ENCODE data around the gene IFNAR2. TPM values are rescaled to one million over a fixed set of nuclear protein-coding genes. Genes with fewer than 3 reads are reported as not detected.

IFNAR2 gene
- total RNA-seq, 1 donor from 2014 or later, result 23.3 TPM

DNA sequence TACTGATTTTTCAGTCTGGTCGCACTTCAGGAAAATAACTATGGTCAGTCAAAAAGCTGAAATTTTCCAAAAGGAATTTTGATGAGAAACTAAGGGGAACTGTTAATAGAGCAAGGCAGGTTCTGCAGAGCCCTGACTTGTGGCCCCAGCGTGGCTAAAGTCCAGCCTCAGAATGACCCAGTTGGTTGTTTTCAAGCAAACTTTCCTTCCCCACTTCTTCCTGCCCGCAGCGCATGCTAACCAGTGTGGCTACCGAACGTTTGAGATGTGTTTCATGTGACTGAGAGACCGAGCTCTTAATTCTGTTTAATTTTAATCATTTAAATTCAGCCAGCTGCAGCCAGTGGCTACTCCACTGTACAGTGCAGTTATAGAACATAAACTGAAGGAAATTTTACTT is 30.3 kb downstream of the IFNAR2 start:
- DNase-seq (ENCODE audit: low read depth), result no peak
- H3K27me3 ChIP-seq (ENCODE audit: insufficient read depth, low read length), result no peaks in the 10 kb centered on the region
- H3K4me1 ChIP-seq (ENCODE audit: insufficient read depth, low read length), result no peaks in the 10 kb centered on the region
- Mint-ChIP-seq H3K4me1 (ENCODE audit: low read depth, unreplicated experiment) (peaks cover 7% of the 10 kb centered on the region), H3K9me3 (ENCODE audit: unreplicated experiment) (peaks cover 3% of the 10 kb centered on the region), H3K27me3 (ENCODE audit: low read depth, unreplicated experiment) (no peaks in the 10 kb centered on the region), H3K4me3 (ENCODE audit: unreplicated experiment) (no peak overlapping the region), H3K36me3 (ENCODE audit: low read depth, unreplicated experiment) (peaks cover 33% of the 10 kb centered on the region), H3K27ac (ENCODE audit: unreplicated experiment) (no peak overlapping the region)
- no peak overlapping the region for H3K9ac ChIP-seq (ENCODE audit: low read length)
- no peak overlapping the region for H3K4me3 ChIP-seq (ENCODE audit: insufficient read depth, low read depth, low read length)
- H3K36me3 ChIP-seq (ENCODE audit: insufficient read depth, low read length), result peaks cover 6% of the 10 kb centered on the region
- H4K20me1 ChIP-seq (ENCODE audit: insufficient read depth, low read length), result peaks cover 6% of the 10 kb centered on the region
- no peak overlapping the region for H2AFZ ChIP-seq (ENCODE audit: low read depth, low read length)
- FAIRE-seq, result no peak
- no peak for TF ChIP-seq EZH2 (IDR thresholded peaks at IDR 0.05; ENCODE audit: insufficient read depth, low read length)
- TF ChIP-seq, protein P1, sequence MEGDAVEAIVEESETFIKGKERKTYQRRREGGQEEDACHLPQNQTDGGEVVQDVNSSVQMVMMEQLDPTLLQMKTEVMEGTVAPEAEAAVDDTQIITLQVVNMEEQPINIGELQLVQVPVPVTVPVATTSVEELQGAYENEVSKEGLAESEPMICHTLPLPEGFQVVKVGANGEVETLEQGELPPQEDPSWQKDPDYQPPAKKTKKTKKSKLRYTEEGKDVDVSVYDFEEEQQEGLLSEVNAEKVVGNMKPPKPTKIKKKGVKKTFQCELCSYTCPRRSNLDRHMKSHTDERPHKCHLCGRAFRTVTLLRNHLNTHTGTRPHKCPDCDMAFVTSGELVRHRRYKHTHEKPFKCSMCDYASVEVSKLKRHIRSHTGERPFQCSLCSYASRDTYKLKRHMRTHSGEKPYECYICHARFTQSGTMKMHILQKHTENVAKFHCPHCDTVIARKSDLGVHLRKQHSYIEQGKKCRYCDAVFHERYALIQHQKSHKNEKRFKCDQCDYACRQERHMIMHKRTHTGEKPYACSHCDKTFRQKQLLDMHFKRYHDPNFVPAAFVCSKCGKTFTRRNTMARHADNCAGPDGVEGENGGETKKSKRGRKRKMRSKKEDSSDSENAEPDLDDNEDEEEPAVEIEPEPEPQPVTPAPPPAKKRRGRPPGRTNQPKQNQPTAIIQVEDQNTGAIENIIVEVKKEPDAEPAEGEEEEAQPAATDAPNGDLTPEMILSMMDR (IDR thresholded peaks at IDR 0.05; ENCODE audit: insufficient read depth, low read depth, low read length), result no peak
- H3K9me3 ChIP-seq (ENCODE audit: insufficient read depth, low read depth, low read length), result no peaks in the 10 kb centered on the region
- no peaks in the 10 kb centered on the region for H3K79me2 ChIP-seq (ENCODE audit: insufficient read depth, low read length)
- H3K4me2 ChIP-seq (ENCODE audit: low read length), result no peak overlapping the region
- no peak overlapping the region for H3K27ac ChIP-seq (ENCODE audit: low read depth, low read length)

DNA sequence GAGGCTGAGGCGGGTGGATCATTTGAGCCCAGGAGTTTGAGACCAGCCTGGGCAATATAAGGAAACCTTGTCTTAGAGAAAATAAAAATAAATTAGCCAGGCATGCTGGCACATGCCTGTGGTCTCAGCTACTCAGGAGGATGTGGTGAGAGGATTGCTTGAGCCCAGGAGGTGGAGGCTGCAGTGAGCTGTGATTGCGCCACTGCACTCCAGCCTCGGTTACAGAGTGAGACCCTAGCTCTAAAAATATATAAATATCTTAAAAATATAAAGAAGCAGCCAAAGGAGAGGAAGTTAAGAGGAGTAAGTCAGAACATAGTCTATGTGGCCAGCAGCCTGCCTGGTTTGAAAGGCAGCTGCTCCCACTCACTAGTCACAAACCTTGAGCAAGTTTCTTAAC is 31.9 kb downstream of the IFNAR2 start:
- Mint-ChIP-seq H3K4me3 (ENCODE audit: unreplicated experiment) (no peak overlapping the region), H3K27me3 (ENCODE audit: low read depth, unreplicated experiment) (no peaks in the 10 kb centered on the region), H3K36me3 (ENCODE audit: low read depth, unreplicated experiment) (peaks cover 25% of the 10 kb centered on the region), H3K4me1 (ENCODE audit: low read depth, unreplicated experiment) (peaks cover 7% of the 10 kb centered on the region), H3K27ac (ENCODE audit: unreplicated experiment) (no peak overlapping the region), H3K9me3 (ENCODE audit: unreplicated experiment) (peaks cover 3% of the 10 kb centered on the region)
- no peak for TF ChIP-seq EZH2 (IDR thresholded peaks at IDR 0.05; ENCODE audit: insufficient read depth, low read length)
- TF ChIP-seq, protein P1 (IDR thresholded peaks at IDR 0.05; ENCODE audit: insufficient read depth, low read depth, low read length), result no peak
- Histone ChIP-seq H2AFZ (ENCODE audit: low read depth, low read length) (no peak overlapping the region), H3K9me3 (ENCODE audit: insufficient read depth, low read depth, low read length) (no peaks in the 10 kb centered on the region), H3K27ac (ENCODE audit: low read depth, low read length) (no peak overlapping the region), H3K36me3 (ENCODE audit: insufficient read depth, low read length) (peaks cover 6% of the 10 kb centered on the region), H3K4me2 (ENCODE audit: low read length) (no peak overlapping the region), H3K27me3 (ENCODE audit: insufficient read depth, low read length) (no peaks in the 10 kb centered on the region), H3K79me2 (ENCODE audit: insufficient read depth, low read length) (peaks cover under 1% of the 10 kb centered on the region), H4K20me1 (ENCODE audit: insufficient read depth, low read length) (peaks cover 6% of the 10 kb centered on the region), H3K4me3 (ENCODE audit: insufficient read depth, low read depth, low read length) (no peak overlapping the region), H3K9ac (ENCODE audit: low read length) (no peak overlapping the region), H3K4me1 (ENCODE audit: insufficient read depth, low read length) (peaks cover 5% of the 10 kb centered on the region)
- DNase-seq (ENCODE audit: low read depth) (peak; percentile 52), FAIRE-seq (no peak)

DNA sequence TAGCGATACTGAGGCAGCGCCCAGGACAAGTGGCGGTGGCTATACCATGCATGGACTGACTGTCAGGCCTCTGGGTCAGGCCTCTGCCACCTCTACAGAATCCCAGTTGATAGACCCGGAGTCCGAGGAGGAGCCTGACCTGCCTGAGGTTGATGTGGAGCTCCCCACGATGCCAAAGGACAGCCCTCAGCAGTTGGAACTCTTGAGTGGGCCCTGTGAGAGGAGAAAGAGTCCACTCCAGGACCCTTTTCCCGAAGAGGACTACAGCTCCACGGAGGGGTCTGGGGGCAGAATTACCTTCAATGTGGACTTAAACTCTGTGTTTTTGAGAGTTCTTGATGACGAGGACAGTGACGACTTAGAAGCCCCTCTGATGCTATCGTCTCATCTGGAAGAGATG is 33.2 kb downstream of the IFNAR2 start:
- Histone ChIP-seq H3K9me3 (ENCODE audit: insufficient read depth, low read depth, low read length) (no peaks in the 10 kb centered on the region), H3K79me2 (ENCODE audit: insufficient read depth, low read length) (peaks cover 5% of the 10 kb centered on the region), H3K36me3 (ENCODE audit: insufficient read depth, low read length) (peaks cover 6% of the 10 kb centered on the region), H3K4me1 (ENCODE audit: insufficient read depth, low read length) (peaks cover 5% of the 10 kb centered on the region), H4K20me1 (ENCODE audit: insufficient read depth, low read length) (peaks cover 6% of the 10 kb centered on the region), H3K9ac (ENCODE audit: low read length) (no peak overlapping the region), H3K27me3 (ENCODE audit: insufficient read depth, low read length) (no peaks in the 10 kb centered on the region), H2AFZ (ENCODE audit: low read depth, low read length) (no peak overlapping the region), H3K4me2 (ENCODE audit: low read length) (no peak overlapping the region), H3K4me3 (ENCODE audit: insufficient read depth, low read depth, low read length) (no peak overlapping the region), H3K27ac (ENCODE audit: low read depth, low read length) (no peak overlapping the region)
- Mint-ChIP-seq H3K36me3 (ENCODE audit: low read depth, unreplicated experiment) (peaks cover 13% of the 10 kb centered on the region), H3K27ac (ENCODE audit: unreplicated experiment) (no peak overlapping the region), H3K4me3 (ENCODE audit: unreplicated experiment) (no peak overlapping the region), H3K27me3 (ENCODE audit: low read depth, unreplicated experiment) (no peaks in the 10 kb centered on the region), H3K9me3 (ENCODE audit: unreplicated experiment) (no peaks in the 10 kb centered on the region), H3K4me1 (ENCODE audit: low read depth, unreplicated experiment) (peaks cover 14% of the 10 kb centered on the region)
- TF ChIP-seq, protein P1 (IDR thresholded peaks at IDR 0.05; ENCODE audit: insufficient read depth, low read depth, low read length), result no peak
- no peak for TF ChIP-seq EZH2 (IDR thresholded peaks at IDR 0.05; ENCODE audit: insufficient read depth, low read length)
- DNase-seq (ENCODE audit: low read depth) (no peak), FAIRE-seq (no peak)
